ENCODE data around the gene CD63. TPM values are rescaled to one million over a fixed set of nuclear protein-coding genes. Genes with fewer than 3 reads are reported as not detected.

The CD63 gene
- total RNA-seq, 1 experiment from 2014 or later, result 409 TPM

DNA sequence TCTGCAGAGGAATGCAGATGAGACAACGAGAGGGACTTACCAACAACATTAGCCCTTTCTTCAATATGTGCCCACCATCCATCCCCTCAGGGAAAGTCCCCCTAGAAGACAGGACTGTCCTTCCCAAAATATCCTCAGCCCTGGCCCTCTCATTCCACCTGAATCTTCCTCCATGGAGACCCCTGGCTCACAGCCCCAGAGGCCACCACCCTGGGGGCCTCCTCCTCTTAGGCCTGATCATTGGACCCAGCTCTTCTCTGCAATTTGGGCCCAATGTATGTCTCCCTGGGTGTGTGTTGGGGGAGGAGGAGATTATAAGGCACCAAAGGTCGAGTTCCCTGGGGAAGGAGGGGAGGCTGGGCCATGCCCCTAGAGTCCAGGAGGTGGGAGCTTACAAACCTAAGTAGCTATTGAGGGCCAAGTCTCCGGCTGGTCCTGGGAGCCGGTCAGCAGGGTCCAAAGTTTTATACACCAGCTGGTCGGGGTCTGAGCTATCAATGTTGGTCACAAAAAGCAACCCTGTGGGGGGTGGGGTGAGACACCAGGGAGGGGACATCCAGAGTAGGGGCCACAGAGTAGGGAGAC lies 29.2 kb downstream of the CD63 start (continued):
- TF ChIP-seq, protein P1, sequence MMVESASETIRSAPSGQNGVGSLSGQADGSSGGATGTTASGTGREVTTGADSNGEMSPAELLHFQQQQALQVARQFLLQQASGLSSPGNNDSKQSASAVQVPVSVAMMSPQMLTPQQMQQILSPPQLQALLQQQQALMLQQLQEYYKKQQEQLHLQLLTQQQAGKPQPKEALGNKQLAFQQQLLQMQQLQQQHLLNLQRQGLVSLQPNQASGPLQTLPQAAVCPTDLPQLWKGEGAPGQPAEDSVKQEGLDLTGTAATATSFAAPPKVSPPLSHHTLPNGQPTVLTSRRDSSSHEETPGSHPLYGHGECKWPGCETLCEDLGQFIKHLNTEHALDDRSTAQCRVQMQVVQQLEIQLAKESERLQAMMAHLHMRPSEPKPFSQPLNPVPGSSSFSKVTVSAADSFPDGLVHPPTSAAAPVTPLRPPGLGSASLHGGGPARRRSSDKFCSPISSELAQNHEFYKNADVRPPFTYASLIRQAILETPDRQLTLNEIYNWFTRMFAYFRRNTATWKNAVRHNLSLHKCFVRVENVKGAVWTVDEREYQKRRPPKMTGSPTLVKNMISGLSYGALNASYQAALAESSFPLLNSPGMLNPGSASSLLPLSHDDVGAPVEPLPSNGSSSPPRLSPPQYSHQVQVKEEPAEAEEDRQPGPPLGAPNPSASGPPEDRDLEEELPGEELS (CRISPR knock-in tag; IDR thresholded peaks at IDR 0.05), result no peak
- TF ChIP-seq CREM (CRISPR knock-in tag; IDR thresholded peaks at IDR 0.05) (no peak), SMAD3 (CRISPR knock-in tag; IDR thresholded peaks at IDR 0.05; ENCODE audit: borderline replicate concordance) (no peak), ESRRA (CRISPR knock-in tag; IDR thresholded peaks at IDR 0.05; ENCODE audit: borderline replicate concordance) (no peak), SMAD4 (CRISPR knock-in tag; IDR thresholded peaks at IDR 0.05) (no peak), MXD4 (CRISPR knock-in tag; IDR thresholded peaks at IDR 0.05; ENCODE audit: borderline replicate concordance) (no peak), ZBTB21 (CRISPR knock-in tag; IDR thresholded peaks at IDR 0.05; ENCODE audit: borderline replicate concordance) (no peak), TEAD1 (CRISPR knock-in tag; IDR thresholded peaks at IDR 0.05) (no peak), ZNF671 (CRISPR knock-in tag; IDR thresholded peaks at IDR 0.05) (no peak)
- TF ChIP-seq, protein P2, sequence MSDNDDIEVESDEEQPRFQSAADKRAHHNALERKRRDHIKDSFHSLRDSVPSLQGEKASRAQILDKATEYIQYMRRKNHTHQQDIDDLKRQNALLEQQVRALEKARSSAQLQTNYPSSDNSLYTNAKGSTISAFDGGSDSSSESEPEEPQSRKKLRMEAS (CRISPR knock-in tag; IDR thresholded peaks at IDR 0.05), result no peak

DNA sequence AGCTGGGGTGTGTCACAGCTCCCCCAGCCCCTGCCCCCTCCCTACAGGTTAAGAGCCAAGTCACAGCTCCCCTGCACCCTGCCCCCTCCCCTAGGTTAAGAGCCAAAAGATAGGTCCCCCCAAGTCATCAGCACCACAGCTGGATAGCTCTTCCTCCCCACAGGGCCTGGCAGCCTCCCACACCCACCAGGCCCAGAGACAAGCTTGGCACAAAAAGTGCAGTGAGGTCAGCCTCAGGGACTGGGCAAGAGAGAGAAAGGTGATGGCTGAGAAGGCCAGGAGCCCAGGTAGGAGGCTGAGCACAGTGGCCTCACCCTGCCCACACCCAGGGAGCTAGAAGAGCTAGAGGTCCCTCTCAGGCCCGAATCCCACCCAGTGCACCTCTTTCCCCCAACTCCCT lies 29.8 kb downstream of the CD63 start:
- ATAC-seq (no peak), DNase-seq (ENCODE audit: low spot score) (no peak)
- POLR2A ChIA-PET, result interaction anchor here (0.6 kb wide), 1 partner anchor 43 kb away, joined by 4 read pairs; no protein-coding TSS in a partner anchor
- Mint-ChIP-seq H3K4me1 (no peaks in the 10 kb centered on the region), H3K27me3 (ENCODE audit: low read depth) (no peaks in the 10 kb centered on the region), H3K9me3 (no peaks in the 10 kb centered on the region), H3K4me3 (no peak overlapping the region), H3K36me3 (peaks cover 11% of the 10 kb centered on the region), H3K27ac (no peak overlapping the region)
- CTCF ChIA-PET, result interaction anchor here (0.8 kb wide), 1 partner anchor 17 kb away, joined by 3 read pairs; a partner anchor contains a TSS
- no peak for TF ChIP-seq ZNF416 (CRISPR knock-in tag; IDR thresholded peaks at IDR 0.05)
- TF ChIP-seq, protein P3, sequence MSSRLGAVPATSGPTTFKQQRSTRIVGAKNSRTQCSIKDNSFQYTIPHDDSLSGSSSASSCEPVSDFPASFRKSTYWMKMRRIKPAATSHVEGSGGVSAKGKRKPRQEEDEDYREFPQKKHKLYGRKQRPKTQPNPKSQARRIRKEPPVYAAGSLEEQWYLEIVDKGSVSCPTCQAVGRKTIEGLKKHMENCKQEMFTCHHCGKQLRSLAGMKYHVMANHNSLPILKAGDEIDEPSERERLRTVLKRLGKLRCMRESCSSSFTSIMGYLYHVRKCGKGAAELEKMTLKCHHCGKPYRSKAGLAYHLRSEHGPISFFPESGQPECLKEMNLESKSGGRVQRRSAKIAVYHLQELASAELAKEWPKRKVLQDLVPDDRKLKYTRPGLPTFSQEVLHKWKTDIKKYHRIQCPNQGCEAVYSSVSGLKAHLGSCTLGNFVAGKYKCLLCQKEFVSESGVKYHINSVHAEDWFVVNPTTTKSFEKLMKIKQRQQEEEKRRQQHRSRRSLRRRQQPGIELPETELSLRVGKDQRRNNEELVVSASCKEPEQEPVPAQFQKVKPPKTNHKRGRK (CRISPR knock-in tag; IDR thresholded peaks at IDR 0.05; ENCODE audit: borderline replicate concordance), result no peak
- TF ChIP-seq ZBTB21 (CRISPR knock-in tag; IDR thresholded peaks at IDR 0.05; ENCODE audit: borderline replicate concordance), result no peak
- TF ChIP-seq CREB1 (CRISPR knock-in tag; IDR thresholded peaks at IDR 0.05), result no peak
- no peak for TF ChIP-seq NR2C2 (CRISPR knock-in tag; IDR thresholded peaks at IDR 0.05)
- TF ChIP-seq SMAD4 (CRISPR knock-in tag; IDR thresholded peaks at IDR 0.05), result no peak
- TF ChIP-seq, protein P4, sequence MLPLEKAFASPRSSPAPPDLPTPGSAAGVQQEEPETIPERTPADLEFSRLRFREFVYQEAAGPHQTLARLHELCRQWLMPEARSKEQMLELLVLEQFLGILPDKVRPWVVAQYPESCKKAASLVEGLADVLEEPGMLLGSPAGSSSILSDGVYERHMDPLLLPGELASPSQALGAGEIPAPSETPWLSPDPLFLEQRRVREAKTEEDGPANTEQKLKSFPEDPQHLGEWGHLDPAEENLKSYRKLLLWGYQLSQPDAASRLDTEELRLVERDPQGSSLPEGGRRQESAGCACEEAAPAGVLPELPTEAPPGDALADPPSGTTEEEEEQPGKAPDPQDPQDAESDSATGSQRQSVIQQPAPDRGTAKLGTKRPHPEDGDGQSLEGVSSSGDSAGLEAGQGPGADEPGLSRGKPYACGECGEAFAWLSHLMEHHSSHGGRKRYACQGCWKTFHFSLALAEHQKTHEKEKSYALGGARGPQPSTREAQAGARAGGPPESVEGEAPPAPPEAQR (CRISPR knock-in tag; IDR thresholded peaks at IDR 0.05), result no peak
- no peak for TF ChIP-seq NR3C1 (CRISPR knock-in tag; conservative IDR thresholded peaks at IDR 0.05; ENCODE audit: low read depth)
- TF ChIP-seq HMGA2 (CRISPR knock-in tag; IDR thresholded peaks at IDR 0.05), result no peak
- TF ChIP-seq, protein P5, sequence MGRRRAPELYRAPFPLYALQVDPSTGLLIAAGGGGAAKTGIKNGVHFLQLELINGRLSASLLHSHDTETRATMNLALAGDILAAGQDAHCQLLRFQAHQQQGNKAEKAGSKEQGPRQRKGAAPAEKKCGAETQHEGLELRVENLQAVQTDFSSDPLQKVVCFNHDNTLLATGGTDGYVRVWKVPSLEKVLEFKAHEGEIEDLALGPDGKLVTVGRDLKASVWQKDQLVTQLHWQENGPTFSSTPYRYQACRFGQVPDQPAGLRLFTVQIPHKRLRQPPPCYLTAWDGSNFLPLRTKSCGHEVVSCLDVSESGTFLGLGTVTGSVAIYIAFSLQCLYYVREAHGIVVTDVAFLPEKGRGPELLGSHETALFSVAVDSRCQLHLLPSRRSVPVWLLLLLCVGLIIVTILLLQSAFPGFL (CRISPR knock-in tag; IDR thresholded peaks at IDR 0.05; ENCODE audit: borderline replicate concordance), result no peak
- TF ChIP-seq, protein P6, sequence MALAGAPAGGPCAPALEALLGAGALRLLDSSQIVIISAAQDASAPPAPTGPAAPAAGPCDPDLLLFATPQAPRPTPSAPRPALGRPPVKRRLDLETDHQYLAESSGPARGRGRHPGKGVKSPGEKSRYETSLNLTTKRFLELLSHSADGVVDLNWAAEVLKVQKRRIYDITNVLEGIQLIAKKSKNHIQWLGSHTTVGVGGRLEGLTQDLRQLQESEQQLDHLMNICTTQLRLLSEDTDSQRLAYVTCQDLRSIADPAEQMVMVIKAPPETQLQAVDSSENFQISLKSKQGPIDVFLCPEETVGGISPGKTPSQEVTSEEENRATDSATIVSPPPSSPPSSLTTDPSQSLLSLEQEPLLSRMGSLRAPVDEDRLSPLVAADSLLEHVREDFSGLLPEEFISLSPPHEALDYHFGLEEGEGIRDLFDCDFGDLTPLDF (CRISPR knock-in tag; IDR thresholded peaks at IDR 0.05), result no peak
- TF ChIP-seq, protein P7, sequence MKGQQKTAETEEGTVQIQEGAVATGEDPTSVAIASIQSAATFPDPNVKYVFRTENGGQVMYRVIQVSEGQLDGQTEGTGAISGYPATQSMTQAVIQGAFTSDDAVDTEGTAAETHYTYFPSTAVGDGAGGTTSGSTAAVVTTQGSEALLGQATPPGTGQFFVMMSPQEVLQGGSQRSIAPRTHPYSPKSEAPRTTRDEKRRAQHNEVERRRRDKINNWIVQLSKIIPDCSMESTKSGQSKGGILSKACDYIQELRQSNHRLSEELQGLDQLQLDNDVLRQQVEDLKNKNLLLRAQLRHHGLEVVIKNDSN (CRISPR knock-in tag; IDR thresholded peaks at IDR 0.05), result no peak
- TF ChIP-seq, protein P8, sequence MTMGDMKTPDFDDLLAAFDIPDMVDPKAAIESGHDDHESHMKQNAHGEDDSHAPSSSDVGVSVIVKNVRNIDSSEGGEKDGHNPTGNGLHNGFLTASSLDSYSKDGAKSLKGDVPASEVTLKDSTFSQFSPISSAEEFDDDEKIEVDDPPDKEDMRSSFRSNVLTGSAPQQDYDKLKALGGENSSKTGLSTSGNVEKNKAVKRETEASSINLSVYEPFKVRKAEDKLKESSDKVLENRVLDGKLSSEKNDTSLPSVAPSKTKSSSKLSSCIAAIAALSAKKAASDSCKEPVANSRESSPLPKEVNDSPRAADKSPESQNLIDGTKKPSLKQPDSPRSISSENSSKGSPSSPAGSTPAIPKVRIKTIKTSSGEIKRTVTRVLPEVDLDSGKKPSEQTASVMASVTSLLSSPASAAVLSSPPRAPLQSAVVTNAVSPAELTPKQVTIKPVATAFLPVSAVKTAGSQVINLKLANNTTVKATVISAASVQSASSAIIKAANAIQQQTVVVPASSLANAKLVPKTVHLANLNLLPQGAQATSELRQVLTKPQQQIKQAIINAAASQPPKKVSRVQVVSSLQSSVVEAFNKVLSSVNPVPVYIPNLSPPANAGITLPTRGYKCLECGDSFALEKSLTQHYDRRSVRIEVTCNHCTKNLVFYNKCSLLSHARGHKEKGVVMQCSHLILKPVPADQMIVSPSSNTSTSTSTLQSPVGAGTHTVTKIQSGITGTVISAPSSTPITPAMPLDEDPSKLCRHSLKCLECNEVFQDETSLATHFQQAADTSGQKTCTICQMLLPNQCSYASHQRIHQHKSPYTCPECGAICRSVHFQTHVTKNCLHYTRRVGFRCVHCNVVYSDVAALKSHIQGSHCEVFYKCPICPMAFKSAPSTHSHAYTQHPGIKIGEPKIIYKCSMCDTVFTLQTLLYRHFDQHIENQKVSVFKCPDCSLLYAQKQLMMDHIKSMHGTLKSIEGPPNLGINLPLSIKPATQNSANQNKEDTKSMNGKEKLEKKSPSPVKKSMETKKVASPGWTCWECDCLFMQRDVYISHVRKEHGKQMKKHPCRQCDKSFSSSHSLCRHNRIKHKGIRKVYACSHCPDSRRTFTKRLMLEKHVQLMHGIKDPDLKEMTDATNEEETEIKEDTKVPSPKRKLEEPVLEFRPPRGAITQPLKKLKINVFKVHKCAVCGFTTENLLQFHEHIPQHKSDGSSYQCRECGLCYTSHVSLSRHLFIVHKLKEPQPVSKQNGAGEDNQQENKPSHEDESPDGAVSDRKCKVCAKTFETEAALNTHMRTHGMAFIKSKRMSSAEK (CRISPR knock-in tag; IDR thresholded peaks at IDR 0.05; ENCODE audit: borderline replicate concordance), result no peak

All from WTC11 (cell line).